HG02938 (cell line): ENCODE measurements around the gene HOXA10.
A peak's percentile ranks its signal among the peaks of the same experiment; 100 is the strongest.

ENCODE experiments used
- ATAC-seq: cut with Tn5 transposase; IDR thresholded peaks from one replicate; pipeline ENCODE4 v1.9.1; 2021; ENCODE audit warnings: mild to moderate bottlenecking, moderate library complexity; ENCODE audit not compliant: unreplicated experiment

HOXA10 gene

DNA sequence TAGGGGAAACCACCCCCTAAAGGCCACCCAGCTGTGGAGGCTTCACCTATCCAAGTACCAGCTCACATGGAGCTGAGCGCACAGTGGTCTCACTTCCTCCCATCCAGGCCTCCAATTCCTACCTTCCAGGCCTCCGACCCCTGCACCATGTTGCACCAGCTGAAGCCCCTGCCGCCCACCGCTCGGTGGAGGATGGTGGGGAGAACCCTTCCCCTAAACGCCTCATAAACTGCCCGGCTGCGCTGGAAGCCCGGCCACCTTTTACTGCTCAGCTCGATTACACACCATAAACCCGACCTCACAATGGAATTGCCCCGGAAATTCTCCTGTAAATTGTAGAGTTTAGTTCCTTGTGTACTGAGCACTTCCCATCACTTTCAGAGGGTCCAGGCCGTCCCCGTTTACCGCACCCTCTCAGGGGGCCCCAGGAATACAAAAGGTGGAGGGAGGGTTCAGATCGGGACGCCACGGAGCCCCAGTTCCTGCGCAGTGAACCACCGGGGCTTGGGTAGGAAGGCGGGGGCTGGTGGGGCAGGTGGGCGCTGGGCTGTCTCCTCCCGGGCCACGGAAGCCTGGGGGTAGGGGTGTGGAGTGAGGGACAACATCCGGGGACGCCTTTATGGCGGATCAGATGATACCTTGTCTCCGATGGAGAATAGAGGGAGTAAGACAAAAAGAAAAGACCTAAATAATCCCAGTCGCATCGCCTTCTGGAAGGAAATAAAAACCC, 16.3 kb downstream of the HOXA10 start:
- no peak for ATAC-seq

DNA sequence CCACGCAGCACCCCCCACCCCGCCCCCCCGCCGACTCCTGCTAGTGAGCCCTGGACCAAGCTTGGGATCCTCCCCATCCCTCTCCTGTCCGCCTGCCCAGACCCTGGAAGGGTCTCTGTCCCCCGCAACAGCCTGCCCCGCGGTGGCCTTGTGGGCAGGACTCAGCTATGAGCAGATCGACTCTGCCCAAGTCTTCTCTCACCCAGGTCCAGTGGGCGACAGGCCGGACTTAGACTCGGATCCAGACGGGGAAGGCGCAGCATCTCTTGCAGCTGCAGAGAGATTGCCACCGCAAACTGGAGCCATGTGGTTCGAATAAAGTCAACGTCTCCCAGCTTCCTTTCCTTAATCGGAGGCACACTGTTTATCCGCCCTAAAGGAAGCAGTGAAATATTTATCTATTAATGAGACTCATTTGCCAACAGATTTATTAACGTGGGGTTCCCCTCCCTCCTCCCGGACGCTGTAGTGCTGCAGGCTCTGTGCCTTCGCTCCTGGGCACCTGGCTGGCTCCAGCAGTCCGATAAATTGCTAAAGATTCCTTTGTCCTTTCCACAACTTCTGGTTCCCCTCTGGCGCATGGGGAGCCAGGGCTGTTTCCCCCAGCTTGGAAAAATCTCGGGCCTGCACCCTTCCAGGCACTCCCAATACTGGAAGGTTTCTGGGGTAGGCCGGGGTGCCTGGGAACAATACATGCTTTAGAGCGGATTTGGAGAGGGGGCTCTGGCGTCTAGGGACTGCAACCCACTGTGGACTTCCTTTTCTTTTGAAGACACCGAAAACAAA, 17.0 kb downstream of the HOXA10 start:
- ATAC-seq, result no peak

DNA sequence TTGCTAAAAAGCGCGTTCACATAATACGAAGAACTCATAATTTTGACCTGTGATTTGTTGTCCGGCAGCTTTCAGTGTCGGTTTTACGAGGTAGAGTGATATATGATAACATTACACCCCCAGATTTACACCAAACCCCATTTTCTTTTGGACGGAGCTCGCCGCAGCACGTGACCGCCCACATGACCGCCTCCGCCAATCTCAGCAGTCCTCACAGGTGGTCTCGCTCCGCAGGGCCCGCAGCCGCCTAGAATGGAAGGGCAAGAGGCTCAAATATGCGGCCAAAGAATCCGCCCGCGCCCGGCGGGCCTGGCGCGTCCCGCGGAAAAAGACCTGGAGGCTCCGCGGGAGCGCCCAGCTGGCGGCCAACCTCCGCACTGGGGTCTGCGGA, 17.6 kb downstream of the HOXA10 start, which contains the start of gene HOXA7:
Gene HOXA7, minus strand, starts transcription at position 168 of the 391 bp plus-strand sequence. Its CDS starts 130 bp downstream, at position 38.
- ATAC-seq, result no peak

DNA sequence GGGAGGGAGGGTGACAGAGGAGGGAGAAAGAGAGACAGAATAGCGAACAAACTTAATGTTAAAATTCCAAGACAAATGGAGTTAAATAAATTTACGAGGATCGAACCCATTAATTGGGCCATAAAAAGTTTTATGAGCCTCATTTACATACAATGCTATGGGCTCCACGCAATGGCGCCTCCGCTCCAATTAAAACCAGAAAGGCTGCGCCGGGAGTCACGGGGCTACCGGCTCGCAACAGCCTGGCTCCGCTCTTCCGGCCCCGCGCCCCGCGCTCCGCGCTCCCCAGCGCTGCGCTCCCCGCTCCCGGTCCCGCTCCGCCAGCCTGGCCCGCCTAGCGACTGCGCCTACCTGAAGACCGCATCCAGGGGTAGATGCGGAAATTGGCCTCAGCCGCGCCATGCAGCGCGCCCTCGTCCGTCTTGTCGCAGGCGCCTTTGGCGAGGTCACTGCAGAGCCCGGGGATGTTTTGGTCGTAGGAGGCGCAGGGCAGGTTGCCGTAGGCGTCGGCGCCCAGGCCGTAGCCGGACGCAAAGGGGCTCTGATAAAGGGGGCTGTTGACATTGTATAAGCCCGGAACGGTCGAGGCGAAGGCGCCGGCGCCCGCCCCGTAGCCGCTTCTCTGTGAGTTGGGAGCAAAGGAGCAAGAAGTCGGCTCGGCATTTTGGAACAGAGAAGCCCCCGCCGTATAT, 18.2 kb downstream of the HOXA10 start:
- no peak for ATAC-seq

DNA sequence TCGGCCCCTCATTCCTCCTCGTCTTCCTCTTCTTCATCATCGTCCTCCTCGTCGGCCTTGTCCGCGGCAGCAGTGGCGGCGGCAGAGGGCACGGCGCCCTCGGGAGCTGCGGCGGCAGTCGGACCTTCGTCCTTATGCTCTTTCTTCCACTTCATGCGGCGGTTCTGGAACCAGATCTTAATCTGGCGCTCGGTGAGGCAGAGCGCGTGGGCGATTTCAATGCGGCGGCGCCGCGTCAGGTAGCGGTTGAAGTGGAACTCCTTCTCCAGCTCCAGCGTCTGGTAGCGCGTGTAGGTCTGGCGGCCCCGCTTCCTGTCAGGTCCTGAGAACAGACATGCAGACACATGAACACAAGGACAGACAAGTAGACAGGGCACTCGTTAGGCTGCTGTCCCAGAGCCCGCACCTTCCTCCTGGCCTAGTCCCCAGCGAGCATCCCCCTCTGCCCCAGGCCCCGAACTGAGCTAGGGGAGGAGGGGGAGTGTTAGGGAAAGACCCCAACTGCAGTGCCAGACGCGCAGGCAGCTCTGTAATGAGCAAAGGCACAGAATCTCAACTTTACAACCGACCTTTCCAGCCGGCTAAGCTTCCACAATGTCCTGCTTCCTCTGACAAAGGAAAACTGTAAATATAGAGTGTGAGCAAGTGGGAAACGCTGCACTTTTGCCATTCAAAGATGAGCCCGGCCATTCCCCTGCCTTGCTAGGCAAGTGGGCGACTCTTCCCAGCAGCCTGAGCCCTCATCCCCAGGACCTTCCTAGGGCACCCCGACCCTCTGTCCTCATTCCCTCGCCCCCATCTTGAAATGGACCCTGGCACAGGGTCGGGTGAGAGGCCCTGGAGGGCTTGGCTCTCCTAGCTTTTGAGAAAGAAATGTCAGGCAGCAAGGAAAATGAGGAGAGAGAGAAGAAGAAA, 19.0 kb downstream of the HOXA10 start:
- ATAC-seq, result no peak

DNA sequence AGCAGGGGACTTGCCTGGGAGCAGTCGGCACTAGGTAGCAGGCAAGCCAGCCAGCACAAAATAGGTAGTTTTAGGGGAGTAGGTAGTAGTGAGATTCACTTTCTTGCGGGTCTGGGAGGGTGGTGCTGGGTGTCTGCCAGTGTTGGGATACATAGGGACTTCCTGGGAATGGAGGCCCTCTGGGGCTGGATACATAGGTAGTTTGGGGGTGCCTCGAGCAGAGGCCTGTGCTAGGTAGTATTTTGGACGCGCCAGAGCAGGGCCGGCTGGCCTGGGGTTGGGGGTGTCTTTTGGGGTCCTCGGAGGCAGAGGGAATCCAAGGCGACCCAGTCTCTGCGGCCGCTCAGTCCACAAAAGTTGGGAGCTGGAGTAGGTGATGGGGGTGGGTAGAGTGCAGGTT, 19.8 kb downstream of the HOXA10 start:
- no peak for ATAC-seq

DNA sequence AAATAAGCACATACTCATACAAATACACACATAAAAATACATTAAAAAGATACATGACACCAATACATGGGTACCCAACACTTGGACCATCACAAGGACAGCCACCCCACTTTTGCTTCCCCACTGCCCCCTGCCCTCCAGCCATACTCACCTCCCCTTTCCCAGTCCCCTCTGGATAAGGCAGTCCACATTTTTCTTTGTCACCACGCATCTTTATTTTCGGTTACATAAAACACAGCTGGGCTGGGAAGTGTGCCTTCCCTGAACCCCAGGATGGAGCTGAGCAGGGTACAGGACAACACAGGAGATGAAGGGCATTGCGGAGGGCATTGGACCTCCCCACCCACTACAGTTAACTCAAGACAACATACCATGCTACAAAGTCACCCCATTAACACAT, 20.6 kb downstream of the HOXA10 start:
- no peak for ATAC-seq

DNA sequence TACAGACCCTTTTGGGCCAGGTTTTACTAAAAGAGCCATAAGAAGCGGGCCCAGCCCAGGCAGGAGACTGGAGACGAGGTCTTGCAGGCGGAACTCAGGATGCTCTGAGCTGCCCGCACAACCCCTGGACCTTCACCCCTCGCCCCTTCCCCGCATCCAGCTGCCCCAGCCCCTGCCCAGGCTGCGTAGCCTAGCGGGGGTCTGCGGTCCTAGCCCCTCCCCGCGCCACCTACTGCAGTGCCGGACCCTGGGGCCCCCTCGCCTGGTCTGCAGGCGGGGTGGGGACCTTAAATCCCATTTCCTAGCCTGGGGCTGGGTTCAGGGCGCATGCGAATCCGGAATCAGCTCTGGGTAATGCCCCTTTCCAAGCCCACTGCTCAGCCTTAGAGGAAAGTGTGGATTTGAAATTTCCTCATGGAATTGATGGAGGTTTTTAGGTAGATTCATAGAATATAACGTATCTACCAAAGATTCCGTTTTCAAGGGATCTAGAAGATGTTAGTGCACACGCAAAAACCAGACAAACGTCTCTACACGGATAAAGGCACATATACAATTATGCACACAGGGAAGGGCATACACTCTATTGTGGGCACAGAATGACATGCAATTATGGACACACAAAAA, 21.2 kb downstream of the HOXA10 start:
- ATAC-seq, result no peak

DNA sequence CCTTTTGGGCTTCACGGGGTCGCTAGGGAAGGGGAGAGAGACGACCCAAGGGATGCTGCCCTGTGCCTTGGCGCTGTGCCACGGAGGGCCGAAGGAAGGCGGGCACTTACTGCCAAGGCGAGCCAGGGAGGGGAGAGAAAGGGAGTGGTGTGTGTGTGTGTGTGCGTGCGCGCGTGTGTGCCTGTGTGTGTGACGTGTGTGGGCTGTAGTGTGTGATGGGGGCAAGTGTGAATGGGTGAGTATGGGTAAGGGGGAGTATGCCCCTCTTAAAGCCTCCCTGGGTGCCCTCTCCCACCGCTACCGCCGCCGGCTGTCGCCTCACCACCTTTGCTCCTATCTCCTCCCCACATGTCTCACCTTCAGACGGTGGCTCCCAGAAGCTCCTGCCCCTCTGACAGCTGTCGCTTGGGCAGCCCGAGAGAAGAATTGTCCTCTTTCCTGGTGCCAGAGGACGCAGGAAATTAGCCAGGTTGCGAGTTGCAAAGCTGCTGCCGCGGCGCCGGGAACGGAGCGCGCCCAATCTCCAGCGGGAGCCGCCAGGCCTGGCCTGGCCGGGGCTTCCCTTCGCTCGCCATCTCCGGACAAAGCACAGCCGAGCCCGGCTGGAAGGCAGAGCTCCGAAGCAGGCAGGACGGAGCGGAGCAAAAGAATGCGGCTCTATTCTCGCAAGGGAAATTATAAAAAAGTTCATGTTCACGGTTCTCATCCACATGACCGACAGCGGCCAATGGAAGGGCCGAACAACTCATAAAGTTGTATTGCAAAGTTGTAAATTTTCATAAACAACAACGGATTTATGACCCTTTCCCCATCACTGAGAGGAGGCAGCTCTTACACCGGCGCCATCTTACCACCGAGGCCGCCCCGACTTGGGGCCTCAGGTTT, 21.9 kb downstream of the HOXA10 start, which contains the start of gene HOXA3:
Gene HOXA3, minus strand, starts transcription at position 653 of the 885 bp plus-strand sequence. CDS start 41,943 bp downstream, outside the sequence.
- ATAC-seq, result no peak

DNA sequence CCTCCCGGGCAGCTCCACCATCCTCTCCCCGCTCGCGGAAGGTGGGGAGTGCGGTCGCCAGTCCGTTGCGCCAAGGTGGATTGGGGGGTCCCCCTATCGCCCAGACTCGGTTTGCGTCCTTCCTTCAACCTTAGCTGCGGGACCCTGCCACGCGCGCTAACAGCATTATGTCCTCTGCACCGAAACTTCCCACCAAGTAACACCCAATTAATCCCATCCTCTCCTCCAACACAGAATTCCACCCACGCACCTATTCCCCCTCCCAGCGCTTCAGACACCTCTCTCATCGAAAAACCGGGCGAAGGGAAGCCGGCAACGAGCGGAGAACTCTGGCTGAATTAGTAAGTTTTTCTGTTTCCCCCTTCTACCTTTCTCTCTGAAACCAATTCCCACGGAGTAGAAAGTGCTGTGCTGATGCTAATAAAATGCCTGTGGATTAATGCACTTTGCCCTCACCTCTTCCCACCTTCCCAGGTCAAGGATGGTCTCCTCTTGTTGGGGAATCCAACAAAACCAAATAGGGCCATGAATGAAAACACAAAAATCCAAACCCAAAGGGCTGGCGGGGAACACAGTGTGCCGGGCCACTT, 22.7 kb downstream of the HOXA10 start:
- no peak for ATAC-seq

DNA sequence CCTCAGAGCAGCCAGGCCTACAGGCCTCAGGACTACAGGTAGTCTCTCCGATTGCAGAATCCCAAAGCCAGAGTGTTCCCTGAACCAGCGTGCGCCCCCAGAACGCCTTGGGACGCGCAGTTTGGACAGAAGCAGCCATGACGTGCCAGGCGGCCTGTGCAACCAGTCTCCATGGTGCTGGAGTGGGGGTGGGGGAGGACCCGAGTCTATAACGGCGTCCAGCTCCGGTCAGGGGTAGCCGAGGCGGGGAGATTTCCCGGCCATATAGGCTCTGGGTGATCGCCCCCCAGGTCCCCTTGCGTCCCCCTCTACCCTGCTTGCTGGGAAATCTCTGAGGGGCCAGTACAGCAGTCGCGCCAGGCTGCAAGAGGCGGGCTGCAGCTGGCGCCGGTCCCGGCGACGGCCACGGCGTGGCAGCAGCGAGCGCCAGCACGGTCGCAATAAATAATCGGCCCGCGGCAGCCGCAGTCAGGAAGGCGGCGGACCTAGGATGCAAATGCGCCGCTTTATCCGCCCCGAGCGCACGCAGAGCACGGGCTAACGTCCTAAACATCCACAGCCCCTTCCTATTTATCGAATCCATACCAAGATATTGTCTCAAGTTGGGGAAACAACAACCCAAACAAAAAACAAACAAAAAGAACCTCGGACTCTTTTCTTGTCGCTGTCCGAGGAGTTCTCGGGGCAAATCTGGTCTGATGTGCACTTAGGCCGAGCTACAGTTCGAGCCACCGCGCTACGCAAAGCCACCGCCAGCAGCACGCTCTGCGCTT, 23.4 kb downstream of the HOXA10 start:
- ATAC-seq, result peak; percentile 64

DNA sequence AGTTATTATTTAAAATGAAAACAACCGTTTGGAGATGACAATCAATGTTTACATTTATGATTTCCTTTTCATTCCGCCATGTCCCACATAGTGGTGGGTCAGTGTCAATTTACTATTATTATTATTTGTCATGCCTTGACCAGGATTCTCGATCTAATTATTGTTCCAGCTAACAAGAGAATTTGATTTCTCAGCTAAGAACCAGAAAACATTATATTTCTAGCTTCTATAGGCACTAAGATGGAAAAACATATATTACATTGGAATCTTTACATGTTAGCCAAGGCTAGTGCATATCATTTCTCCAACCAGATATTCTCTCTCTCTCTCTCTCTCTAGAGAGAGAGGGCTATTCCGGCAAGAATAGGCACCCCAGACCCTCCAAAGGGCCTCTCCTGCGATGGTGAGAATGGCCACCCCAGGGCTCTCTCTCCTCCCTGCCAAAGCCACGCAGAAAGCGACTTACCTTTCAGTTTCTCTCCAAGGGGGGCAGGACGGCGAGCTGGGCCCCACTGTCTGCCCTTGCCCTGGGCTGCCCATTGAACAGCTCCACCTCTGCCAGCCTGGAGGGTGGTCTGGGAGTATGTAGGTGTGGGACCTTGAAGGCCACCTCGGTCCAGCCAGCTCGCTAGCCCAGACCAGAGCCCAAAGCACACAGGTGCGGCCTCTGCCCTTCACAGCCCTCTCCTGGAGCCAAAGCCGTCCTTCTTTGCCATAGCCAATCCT, 24.1 kb downstream of the HOXA10 start:
- no peak for ATAC-seq

DNA sequence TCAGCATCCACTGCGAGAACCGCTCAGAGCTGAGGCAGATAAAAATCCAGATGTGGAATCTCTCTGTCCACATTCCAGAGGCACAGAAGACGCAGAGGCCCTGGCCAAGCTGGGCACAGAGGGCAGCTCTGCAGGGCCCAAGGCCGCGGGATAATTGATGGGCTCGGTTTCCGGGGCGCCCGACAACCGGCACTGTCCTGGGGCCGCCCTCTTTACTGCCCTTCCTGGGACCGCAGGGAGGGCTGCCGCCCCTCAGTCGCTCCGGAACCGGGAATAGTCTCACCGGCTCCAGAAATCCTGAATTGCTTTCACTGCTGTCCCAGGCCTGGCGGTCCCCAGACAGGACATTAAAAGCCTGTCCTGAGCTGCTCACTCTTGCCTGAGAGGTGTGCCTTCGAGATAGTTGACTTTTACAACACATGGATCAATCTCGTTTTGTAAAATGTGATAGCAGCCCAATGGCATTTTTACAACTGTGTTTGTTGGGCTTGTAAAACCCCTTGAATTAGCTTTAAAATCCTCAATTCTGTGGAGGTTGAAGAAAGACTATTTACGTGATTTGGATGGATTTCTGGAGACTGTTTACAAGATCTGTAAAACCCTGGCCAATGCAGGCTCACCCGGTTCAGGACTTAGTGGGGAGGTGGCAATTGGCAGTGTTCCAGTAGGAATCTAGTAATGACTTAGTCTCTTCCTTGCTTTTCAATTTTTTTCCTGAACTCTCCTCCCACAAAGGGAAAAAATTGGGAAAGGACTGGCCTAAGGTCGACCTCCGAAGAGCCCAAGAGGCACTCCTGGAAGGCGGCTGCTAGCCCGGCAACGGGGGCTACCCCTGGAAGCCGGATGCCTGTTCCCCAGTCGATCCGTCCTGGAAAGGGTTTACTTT, 25.1 kb downstream of the HOXA10 start:
- no peak for ATAC-seq

DNA sequence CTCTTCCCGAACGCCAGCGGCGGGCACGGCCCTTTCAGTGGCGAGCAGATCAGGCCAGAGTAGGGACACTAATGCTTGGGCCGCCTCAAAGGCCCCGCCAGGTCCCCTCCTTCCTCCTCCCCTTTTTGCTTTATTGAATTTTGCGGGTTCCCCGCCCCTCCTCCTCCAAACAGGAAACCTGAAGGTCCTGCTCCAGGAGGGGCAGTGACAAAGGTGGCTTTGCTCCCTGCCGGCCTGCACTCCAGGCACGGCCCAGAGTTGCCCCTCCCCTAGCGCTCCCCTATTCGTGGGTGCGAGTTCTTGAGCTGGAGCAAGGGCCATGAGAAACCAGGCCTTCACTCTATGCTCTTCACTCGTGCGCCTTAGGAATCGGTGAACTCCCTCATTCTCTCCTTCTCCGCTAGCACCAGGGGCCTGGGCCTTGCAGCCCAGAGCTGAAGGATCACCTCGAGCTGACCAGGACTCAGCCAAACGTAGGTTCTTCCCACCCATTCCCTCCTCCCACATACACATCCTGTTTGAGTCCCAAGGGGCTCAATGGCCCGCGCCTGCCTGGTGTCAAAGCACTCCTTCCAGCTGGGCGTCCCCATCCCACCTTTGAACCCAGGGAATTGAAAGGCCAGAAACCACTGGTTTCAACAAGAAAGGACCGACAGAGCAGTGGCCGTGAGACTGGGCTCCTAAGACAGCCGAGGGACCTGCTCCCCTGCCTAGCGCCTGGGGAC, 25.9 kb downstream of the HOXA10 start:
- no peak for ATAC-seq

DNA sequence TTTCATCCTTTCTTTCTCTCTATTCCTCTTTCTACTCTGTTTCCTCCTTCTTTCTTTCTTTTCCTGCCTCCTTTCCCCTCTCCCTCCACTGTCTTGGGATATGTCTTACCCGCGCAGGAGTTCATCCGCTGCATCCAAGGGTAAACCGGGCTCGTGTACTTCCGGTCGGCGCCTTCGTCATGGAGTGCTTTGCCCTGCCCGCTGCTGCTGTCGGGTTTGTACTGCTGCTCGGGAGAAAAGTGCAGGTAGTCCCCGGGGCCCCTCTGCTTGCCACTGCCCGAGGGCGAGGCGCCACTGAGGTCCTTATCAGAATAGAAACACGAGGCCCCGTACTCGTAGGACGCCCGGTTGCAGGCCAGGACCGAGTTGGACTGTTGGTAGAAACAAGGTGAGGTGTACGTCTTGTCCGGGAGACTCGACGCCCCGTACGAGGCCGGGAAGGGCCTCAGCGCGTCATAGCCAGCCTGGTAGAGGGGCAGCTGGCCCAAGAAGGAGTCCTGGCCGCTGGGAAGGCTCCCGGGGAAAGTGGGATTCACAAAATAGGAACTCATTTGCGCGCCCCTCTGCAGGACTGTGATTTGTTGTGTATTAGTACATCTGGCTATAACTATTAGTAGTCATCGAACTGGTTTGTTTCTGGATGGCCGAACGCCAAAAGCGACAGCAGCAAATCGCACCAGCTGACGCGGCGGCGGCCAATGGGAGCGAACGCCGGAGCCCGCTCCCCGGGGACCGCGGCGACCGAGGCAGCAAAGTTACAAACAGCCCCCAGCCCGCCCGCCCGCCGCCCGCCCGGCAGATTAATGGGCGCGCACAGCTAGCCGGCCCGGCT, 26.7 kb downstream of the HOXA10 start, which contains the start of gene HOXA6:
Gene HOXA6, minus strand, starts transcription at position 576 of the 832 bp plus-strand sequence. Its CDS starts 25 bp downstream, at position 551.
- no peak for ATAC-seq
